Neuronal stem cell (in vitro differentiated cells): Measurements from ENCODE around the gene HNRNPA1.

Experiments
- DNase-seq: peaks from one replicate; pipeline ENCODE4 v3.0.0-alpha.2; 2013; ENCODE audit warnings: low spot score
- H2AFZ ChIP-seq: one replicate; pipeline ENCODE4 v1.6.1; 2013; ENCODE audit warnings: mild to moderate bottlenecking, low read length, inconsistent platforms
- H2AK5ac ChIP-seq: 2 replicates; pipeline ENCODE4 v1.6.1; 2013; ENCODE audit warnings: low read depth, mild to moderate bottlenecking, inconsistent platforms, low read length, moderate library complexity, mixed read lengths
- H2BK120ac ChIP-seq: 2 replicates; pipeline ENCODE4 v1.6.1; 2013; ENCODE audit warnings: low read depth, mild to moderate bottlenecking, inconsistent platforms, low read length, moderate library complexity, mixed read lengths
- H2BK12ac ChIP-seq: one replicate; pipeline ENCODE4 v1.6.1; 2013; ENCODE audit warnings: low read length, inconsistent platforms
- H2BK15ac ChIP-seq: 2 replicates; pipeline ENCODE4 v1.6.1; 2013; ENCODE audit warnings: mild to moderate bottlenecking, low read length, inconsistent platforms, mixed read lengths
- H2BK5ac ChIP-seq: one replicate; pipeline ENCODE4 v1.6.1; 2013; ENCODE audit warnings: inconsistent platforms, mild to moderate bottlenecking, low read length, moderate library complexity
- H3K14ac ChIP-seq: one replicate; pipeline ENCODE4 v1.6.1; 2013; ENCODE audit warnings: low read length, inconsistent platforms
- H3K18ac ChIP-seq: 2 replicates; pipeline ENCODE4 v1.6.1; 2013; ENCODE audit warnings: low read length, inconsistent platforms
- H3K23ac ChIP-seq: 2 replicates; pipeline ENCODE4 v1.6.1; 2013; ENCODE audit warnings: low read depth, mild to moderate bottlenecking, mixed read lengths, low read length, inconsistent platforms; ENCODE audit not compliant: poor library complexity
- H3K27ac ChIP-seq: replicated peaks from 3 replicates; pipeline ENCODE4 v1.5.1; 2013; ENCODE audit warnings: low read length, inconsistent platforms
- H3K27me3 ChIP-seq, 3 experiments: 2 replicates each; pipeline ENCODE4 v1.6.1; 2013; ENCODE audit warnings: low read length in 3 of 3, mild to moderate bottlenecking in 2 of 3, inconsistent platforms in 1 of 3, low read depth in 1 of 3, mixed read lengths in 1 of 3, moderate library complexity in 1 of 3; ENCODE audit not compliant: control insufficient read depth in 3 of 3, insufficient read depth in 3 of 3
- H3K36me3 ChIP-seq, 2 donors: replicated peaks in 1 of 2; 2 replicates each; pipeline ENCODE4 v1.6.1; 2013; ENCODE audit warnings: low read length in 2 of 2; ENCODE audit not compliant: control insufficient read depth in 2 of 2, insufficient read depth in 2 of 2
- H3K4ac ChIP-seq: 2 replicates; pipeline ENCODE4 v1.6.1; 2013; ENCODE audit warnings: inconsistent platforms, mild to moderate bottlenecking, low read length, moderate library complexity
- H3K4me1 ChIP-seq, 2 donors: 1 replicate in 1 of 2; 2 replicates in 1 of 2; pipeline ENCODE4 v1.6.1; 2013; ENCODE audit warnings: low read length in 2 of 2, low read depth in 1 of 2; ENCODE audit not compliant: control insufficient read depth in 2 of 2, insufficient read depth in 1 of 2
- H3K4me2 ChIP-seq: one replicate; pipeline ENCODE4 v1.6.1; 2013; ENCODE audit warnings: mild to moderate bottlenecking, low read length, inconsistent platforms; ENCODE audit not compliant: insufficient read depth, poor library complexity, severe bottlenecking
- H3K4me3 ChIP-seq, 2 donors: 2 replicates each; pipeline ENCODE4 v1.5.1; 2013; ENCODE audit warnings: low read length in 2 of 2, mild to moderate bottlenecking in 2 of 2, inconsistent platforms in 1 of 2, moderate library complexity in 1 of 2
- H3K79me1 ChIP-seq: one replicate; pipeline ENCODE4 v1.6.1; 2013; ENCODE audit warnings: low read depth, mild to moderate bottlenecking, inconsistent platforms, low read length, moderate library complexity
- H3K9ac ChIP-seq: one replicate; pipeline ENCODE4 v1.6.1; 2013; ENCODE audit warnings: mild to moderate bottlenecking, low read depth, low read length, inconsistent platforms; ENCODE audit not compliant: poor library complexity
- H3K9me3 ChIP-seq, 2 donors: replicated peaks in 1 of 2; 2 replicates each; pipeline versions ENCODE3 to v1.6.1; 2013; ENCODE audit warnings: low read length in 2 of 2, mild to moderate bottlenecking in 2 of 2, inconsistent platforms in 1 of 2, low read depth in 1 of 2, mixed read lengths in 1 of 2, moderate library complexity in 1 of 2; ENCODE audit not compliant: control insufficient read depth in 2 of 2, insufficient read depth in 1 of 2
- H4K8ac ChIP-seq: one replicate; pipeline ENCODE4 v1.6.1; 2013; ENCODE audit warnings: low read depth, mild to moderate bottlenecking, inconsistent platforms, low read length, moderate library complexity
- H4K91ac ChIP-seq: one replicate; pipeline ENCODE4 v1.6.1; 2013; ENCODE audit warnings: low read length, low read depth, mild to moderate bottlenecking, inconsistent platforms; ENCODE audit not compliant: poor library complexity
- WGBS, 2 donors: extraction: QIAGEN DNeasy Blood & Tissue Kit; methylation state at CpG; one replicate each; pipeline ENCODE4 v1.1.7; 2013; ENCODE audit warnings: missing lambda C conversion rate in 2 of 2, mixed read lengths in 1 of 2; ENCODE audit not compliant: insufficient read length in 2 of 2, insufficient replicate concordance in 1 of 2; ENCODE audit errors: extremely low coverage in 2 of 2; 5-methylcytosine and 5-hydroxymethylcytosine counted together

Gene HNRNPA1

GRCh38 chr12:54239620-54240019 is 40.9 kb upstream of the HNRNPA1 start:
- Histone ChIP-seq H3K4me2 (no peak overlapping the region), H3K4me1 (no peaks in the 10 kb centered on the region), H2BK120ac (no peak overlapping the region), H3K14ac (no peak overlapping the region), H2BK12ac (no peak overlapping the region), H4K91ac (no peak overlapping the region), H3K18ac (no peak overlapping the region), H4K8ac (no peak overlapping the region), H2BK5ac (no peak overlapping the region), H2AK5ac (no peak overlapping the region), H3K27me3 (no peaks in the 10 kb centered on the region), H2AFZ (no peak overlapping the region), H2BK15ac (no peak overlapping the region), H3K79me1 (no peaks in the 10 kb centered on the region), H3K4me3 (no peak overlapping the region), H3K9ac (no peak overlapping the region), H3K36me3 (peaks cover 16 to 97% of the 10 kb centered on the region in 2 donors), H3K23ac (no peak overlapping the region), H3K27ac (no peak overlapping the region), H3K4ac (no peak overlapping the region), H3K9me3 (no peaks in the 10 kb centered on the region)
- DNase-seq, result no peak

GRCh38 chr12:54240129-54240528 is 40.4 kb upstream of the HNRNPA1 start:
- no peak overlapping the region for H3K27ac ChIP-seq

GRCh38 chr12:54240971-54241588 is 39.4 kb upstream of the HNRNPA1 start:
- H3K18ac ChIP-seq, result no peak overlapping the region
- DNase-seq, result no peak
- no CpG with 5 or more reads among the region's 2 CpGs for WGBS, 2 donors
- H3K4ac ChIP-seq, result no peak overlapping the region
- no peak overlapping the region for H2BK12ac ChIP-seq
- no peak overlapping the region for H2AFZ ChIP-seq
- no peak overlapping the region for H2BK15ac ChIP-seq
- H3K36me3 ChIP-seq, result peaks cover 18 to 99% of the 10 kb centered on the region in 2 donors
- no peak overlapping the region for H3K27ac ChIP-seq
- H3K9ac ChIP-seq, result no peak overlapping the region
- H3K9me3 ChIP-seq, result no peaks in the 10 kb centered on the region
- no peak overlapping the region for H4K91ac ChIP-seq
- H2AK5ac ChIP-seq, result no peak overlapping the region
- no peak overlapping the region for H3K4me2 ChIP-seq
- no peak overlapping the region for H4K8ac ChIP-seq
- no peak overlapping the region for H2BK5ac ChIP-seq
- H3K14ac ChIP-seq, result no peak overlapping the region
- no peaks in the 10 kb centered on the region for H3K27me3 ChIP-seq
- no peaks in the 10 kb centered on the region for H3K79me1 ChIP-seq
- no peaks in the 10 kb centered on the region for H3K4me1 ChIP-seq
- H3K4me3 ChIP-seq, result no peak overlapping the region
- no peak overlapping the region for H2BK120ac ChIP-seq
- no peak overlapping the region for H3K23ac ChIP-seq

More at GRCh38 chr12:54240129-54240528, 40.4 kb upstream of the HNRNPA1 start:
- Histone ChIP-seq H3K4me1 (no peaks in the 10 kb centered on the region), H2AFZ (no peak overlapping the region), H2BK5ac (no peak overlapping the region), H3K4ac (no peak overlapping the region), H4K8ac (no peak overlapping the region), H4K91ac (no peak overlapping the region), H3K14ac (no peak overlapping the region), H3K27me3 (no peaks in the 10 kb centered on the region), H3K9me3 (no peaks in the 10 kb centered on the region), H3K9ac (no peak overlapping the region), H3K18ac (no peak overlapping the region), H3K36me3 (peaks cover 18 to 97% of the 10 kb centered on the region in 2 donors), H3K79me1 (no peaks in the 10 kb centered on the region), H2BK12ac (no peak overlapping the region), H3K4me3 (no peak overlapping the region), H2AK5ac (no peak overlapping the region), H2BK15ac (no peak overlapping the region), H3K23ac (no peak overlapping the region), H2BK120ac (no peak overlapping the region), H3K4me2 (no peak overlapping the region)
- no CpG with 5 or more reads among the region's 2 CpGs for WGBS, 2 donors
- no peak for DNase-seq

DNA sequence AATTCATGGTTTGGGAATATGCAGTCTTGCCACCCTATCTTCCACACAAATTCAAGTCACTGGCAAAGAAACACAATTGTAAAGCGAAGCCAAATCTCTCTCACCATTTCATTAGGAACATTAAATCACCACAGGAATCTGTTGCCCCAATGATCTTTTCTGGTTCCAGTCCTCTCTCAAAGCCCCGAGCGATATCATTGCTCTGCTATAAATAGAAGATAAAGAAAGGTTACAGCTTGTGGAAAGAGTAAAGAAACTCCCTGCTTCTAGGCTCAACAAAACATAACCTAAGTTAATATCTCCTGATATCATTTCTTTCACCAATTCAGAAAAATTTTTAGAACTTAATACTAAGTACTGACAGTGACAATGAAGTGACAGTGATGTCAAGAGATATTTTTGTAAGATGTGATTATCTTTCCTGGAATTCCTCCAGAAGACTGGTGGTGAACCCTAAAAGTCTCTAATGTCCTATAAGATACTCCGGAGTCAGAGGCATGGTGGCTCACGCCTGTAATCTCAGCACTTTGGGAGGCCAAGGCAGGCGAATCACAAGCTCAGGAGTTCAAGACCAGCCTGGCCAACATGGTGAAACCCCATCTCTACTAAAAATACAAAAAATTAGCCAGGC is 34.4 kb upstream of the HNRNPA1 start:
- Histone ChIP-seq H3K4ac (no peak overlapping the region), H3K79me1 (peaks cover 5% of the 10 kb centered on the region), H3K9ac (no peak overlapping the region), H4K91ac (no peak overlapping the region), H2BK120ac (no peak overlapping the region), H3K14ac (no peak overlapping the region), H2BK15ac (no peak overlapping the region), H2BK12ac (no peak overlapping the region), H3K4me1 (no peaks in the 10 kb centered on the region), H3K27ac (no peak overlapping the region), H3K4me3 (no peak overlapping the region), H3K18ac (no peak overlapping the region), H3K4me2 (no peak overlapping the region), H4K8ac (no peak overlapping the region), H3K23ac (no peak overlapping the region), H3K27me3 (no peaks in the 10 kb centered on the region), H2AFZ (no peak overlapping the region), H2AK5ac (no peak overlapping the region), H2BK5ac (no peak overlapping the region), H3K9me3 (no peaks in the 10 kb centered on the region), H3K36me3 (peaks cover 32 to 94% of the 10 kb centered on the region in 2 donors)
- DNase-seq, result no peak
- WGBS, 2 donors, result no CpG with 5 or more reads among the region's 6 CpGs
